B cell (primary cell): ENCODE measurements around the gene KIF3A.

Experiments used
- CTCF ChIP-seq: fragments of 200-600 bp; IDR thresholded peaks from one replicate; pipeline ENCODE4 v1.8.0; 2022; ENCODE audit warnings: antibody characterized with exemption, mild to moderate bottlenecking
- EZH2 ChIP-seq: IDR thresholded peaks from 2 replicates; pipeline ENCODE4 v1.6.1; 2012; ENCODE audit warnings: borderline replicate concordance, low read depth, mild to moderate bottlenecking, moderate library complexity, low read length; ENCODE audit not compliant: insufficient read depth, poor library complexity, severe bottlenecking

- TF ChIP-seq CTCF = no peak
- no peak for TF ChIP-seq EZH2
Measured at GRCh38 chr5:132651838-132652469, 85.4 kb downstream of the KIF3A start.
